D721Med (cell line): ENCODE data around the gene GOLM1.

Experiments
- DNase-seq: peaks from one replicate; pipeline ENCODE4 v3.0.0; 2011; ENCODE audit warnings: low spot score; ENCODE audit not compliant: insufficient read length
- FAIRE-seq: peaks from 2 replicates; lab custom pipeline; 2011; peaks lifted over from hg19 to GRCh38; lab: Jason Lieb, UNC
- TF ChIP-seq, protein P1 (sequence below): IDR thresholded peaks from 2 replicates; pipeline ENCODE4 v1.5.1; 2012; ENCODE audit warnings: mild to moderate bottlenecking, control low read depth; ENCODE audit not compliant: insufficient read depth; ENCODE audit errors: missing control alignments

Gene GOLM1

DNA sequence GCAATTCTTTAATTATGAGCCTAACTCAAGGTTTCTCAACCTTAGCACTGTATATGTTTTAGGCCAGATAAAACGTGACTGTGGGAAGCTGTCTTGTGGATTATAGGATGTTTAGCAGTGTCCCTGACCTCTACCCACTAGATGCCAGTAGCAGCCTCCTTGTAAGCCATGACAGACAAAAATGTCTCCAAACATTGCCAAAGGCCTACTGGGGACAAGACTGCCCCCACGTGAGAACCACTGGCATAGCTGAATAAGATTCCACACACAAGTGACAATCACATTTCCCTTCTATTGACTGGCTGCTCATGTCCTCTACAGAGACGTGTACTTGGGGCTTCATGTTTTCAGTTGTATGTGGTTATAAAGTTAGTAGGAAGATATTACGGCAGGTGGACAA, 55.4 kb downstream of the GOLM1 start:
- no peak for DNase-seq
- TF ChIP-seq, protein P1, sequence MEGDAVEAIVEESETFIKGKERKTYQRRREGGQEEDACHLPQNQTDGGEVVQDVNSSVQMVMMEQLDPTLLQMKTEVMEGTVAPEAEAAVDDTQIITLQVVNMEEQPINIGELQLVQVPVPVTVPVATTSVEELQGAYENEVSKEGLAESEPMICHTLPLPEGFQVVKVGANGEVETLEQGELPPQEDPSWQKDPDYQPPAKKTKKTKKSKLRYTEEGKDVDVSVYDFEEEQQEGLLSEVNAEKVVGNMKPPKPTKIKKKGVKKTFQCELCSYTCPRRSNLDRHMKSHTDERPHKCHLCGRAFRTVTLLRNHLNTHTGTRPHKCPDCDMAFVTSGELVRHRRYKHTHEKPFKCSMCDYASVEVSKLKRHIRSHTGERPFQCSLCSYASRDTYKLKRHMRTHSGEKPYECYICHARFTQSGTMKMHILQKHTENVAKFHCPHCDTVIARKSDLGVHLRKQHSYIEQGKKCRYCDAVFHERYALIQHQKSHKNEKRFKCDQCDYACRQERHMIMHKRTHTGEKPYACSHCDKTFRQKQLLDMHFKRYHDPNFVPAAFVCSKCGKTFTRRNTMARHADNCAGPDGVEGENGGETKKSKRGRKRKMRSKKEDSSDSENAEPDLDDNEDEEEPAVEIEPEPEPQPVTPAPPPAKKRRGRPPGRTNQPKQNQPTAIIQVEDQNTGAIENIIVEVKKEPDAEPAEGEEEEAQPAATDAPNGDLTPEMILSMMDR = no peak
- FAIRE-seq = no peak

DNA sequence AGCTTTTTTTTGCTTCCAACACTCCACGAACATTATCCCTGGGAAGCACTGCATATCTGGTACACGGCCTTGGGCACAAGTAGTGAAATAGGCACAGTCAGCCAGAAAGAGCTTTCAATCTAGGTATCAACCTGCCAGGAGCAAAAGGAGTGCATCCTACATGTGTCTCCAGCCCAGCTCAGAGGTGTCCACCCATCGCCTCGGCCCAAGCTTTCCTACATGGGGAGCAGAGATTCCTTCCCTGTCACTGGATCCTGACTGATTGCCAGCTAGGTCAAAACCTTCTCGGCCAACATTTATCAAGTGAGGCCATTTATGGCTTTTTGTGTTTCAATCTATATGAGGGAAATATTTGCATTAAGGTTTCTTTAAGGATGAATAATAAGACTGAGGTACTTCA, 55.8 kb downstream of the GOLM1 start:
- TF ChIP-seq, protein P1 = no peak

GRCh38 chr9:86042199-86042978, 57.0 kb downstream of the GOLM1 start:
- no peak for FAIRE-seq
- TF ChIP-seq, protein P1 = no peak
- DNase-seq = no peak

More for the DNA sequence above, 55.8 kb downstream of the GOLM1 start:
- no peak for DNase-seq
- no peak for FAIRE-seq

DNA sequence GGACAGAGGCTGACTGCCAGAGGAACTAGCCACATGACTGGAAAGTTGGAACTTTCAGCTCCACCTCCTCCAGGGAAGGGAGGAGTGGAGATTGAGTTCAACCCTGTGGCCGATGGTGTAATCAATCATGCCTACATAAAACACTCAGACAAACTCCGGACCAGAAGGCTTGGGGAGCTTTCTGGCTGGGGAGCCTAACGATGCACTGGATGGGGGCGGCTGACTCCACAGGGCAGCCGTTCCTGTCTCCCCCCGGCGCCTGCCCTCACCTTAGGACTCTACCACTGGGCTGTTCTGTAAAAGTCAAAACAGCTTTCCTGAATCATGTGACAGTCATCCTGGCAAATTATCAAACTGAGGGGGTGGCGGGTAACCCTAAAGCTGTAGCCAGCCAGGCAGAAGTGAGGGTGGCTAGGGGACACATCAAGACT, 58.0 kb downstream of the GOLM1 start:
- FAIRE-seq (no peak), DNase-seq (no peak)
- TF ChIP-seq, protein P1 = no peak

DNA sequence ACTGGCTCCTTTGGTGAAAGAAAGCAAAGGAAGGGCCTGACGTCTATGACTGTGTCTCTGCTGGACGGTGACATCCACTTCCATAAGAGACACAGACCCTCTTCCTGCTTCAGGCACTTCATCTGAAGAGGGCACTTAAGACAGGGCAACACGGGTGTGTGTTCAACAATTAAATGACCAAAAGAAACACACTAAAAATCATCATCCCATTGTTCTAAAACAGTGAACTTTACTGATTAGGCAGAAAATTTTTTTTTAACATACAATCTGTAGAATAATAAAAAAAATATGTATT, 58.5 kb downstream of the GOLM1 start:
- FAIRE-seq (no peak), DNase-seq (no peak)
- TF ChIP-seq, protein P1 = no peak

DNA sequence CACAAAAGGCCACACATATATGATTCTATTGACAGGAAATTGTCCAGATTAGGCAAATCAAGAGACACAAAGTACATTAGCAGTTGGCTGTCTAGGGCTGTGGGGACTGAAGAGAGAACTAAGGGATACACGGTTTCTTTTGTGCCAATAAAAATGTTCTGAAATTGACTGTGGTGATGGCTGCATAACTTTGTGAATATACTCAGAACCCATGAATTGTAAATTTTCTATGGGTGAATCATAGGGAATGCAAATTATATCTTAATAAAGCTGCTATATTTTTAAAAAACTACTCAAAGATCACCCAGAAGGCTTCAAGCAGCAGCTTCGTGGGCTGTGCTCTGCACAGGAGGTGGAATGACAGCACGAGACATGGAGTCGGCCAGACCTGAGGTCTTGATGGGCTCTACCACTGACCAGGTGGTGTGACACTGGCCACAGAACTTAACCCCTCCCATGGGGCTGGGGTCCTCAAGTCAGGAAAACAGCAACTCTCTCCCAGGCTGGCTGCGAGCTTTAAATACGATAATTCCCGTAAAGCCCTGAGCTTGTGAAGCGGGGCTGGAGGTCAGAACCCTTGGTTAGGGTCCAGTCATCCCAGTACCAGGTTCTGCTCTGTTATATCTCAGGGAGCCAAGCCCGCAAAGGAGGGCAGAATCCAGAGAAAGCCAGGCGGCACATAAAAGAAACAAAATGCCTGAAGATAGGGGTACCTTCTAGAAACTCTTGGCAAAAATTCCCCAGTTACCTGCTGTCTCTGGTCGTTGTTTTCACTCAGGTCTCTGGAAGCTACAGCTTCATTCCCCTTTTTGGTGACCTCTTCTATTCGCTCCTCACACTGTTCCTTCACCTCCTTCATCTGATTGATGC, 59.1 kb downstream of the GOLM1 start:
- DNase-seq (no peak), FAIRE-seq (no peak)
- TF ChIP-seq, protein P1 = no peak
